ENCODE results near the gene ARHGEF28.

Gene ARHGEF28

GRCh38 chr5:73792687-73793320 lies 166.8 kb downstream of the ARHGEF28 start:
- TF ChIP-seq, protein P1, sequence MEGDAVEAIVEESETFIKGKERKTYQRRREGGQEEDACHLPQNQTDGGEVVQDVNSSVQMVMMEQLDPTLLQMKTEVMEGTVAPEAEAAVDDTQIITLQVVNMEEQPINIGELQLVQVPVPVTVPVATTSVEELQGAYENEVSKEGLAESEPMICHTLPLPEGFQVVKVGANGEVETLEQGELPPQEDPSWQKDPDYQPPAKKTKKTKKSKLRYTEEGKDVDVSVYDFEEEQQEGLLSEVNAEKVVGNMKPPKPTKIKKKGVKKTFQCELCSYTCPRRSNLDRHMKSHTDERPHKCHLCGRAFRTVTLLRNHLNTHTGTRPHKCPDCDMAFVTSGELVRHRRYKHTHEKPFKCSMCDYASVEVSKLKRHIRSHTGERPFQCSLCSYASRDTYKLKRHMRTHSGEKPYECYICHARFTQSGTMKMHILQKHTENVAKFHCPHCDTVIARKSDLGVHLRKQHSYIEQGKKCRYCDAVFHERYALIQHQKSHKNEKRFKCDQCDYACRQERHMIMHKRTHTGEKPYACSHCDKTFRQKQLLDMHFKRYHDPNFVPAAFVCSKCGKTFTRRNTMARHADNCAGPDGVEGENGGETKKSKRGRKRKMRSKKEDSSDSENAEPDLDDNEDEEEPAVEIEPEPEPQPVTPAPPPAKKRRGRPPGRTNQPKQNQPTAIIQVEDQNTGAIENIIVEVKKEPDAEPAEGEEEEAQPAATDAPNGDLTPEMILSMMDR (IDR thresholded peaks at IDR 0.05; ENCODE audit: control insufficient read depth, insufficient read depth, low read depth, low read length, missing control alignments) = peak; percentile 99
- H3K4me3 ChIP-seq (ENCODE audit: control insufficient read depth, low read depth, low read length) = no peak overlapping the region
- DNase-seq (ENCODE audit: low read depth) = no peak

DNA sequence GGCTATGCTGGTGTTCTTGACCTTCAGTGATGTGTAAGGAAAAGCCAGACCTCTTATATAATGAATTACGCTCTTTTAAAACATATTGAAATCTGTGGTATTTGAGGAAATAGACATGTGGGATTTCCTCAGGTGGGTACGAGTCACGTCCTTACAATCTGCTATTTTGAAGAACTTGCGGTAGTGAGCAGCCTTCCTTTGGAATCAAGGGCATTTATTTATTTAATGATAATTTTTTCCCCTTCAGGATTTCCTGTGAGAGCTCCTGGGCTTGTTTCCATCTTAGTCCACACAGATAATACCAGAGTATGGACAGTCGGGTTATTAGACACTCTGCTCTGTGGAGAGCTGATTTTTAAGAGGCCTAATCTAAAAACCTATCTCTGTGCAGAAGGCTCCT lies 167.9 kb downstream of the ARHGEF28 start:
- TF ChIP-seq, protein P1 (IDR thresholded peaks at IDR 0.05; ENCODE audit: control insufficient read depth, insufficient read depth, low read depth, low read length, missing control alignments) = no peak
- no peak for DNase-seq (ENCODE audit: low read depth)
- H3K4me3 ChIP-seq (ENCODE audit: control insufficient read depth, low read depth, low read length) = no peak overlapping the region

- DNase-seq (ENCODE audit: low read depth) = peak; percentile 92
- no peak overlapping the region for H3K4me3 ChIP-seq (ENCODE audit: control insufficient read depth, low read depth, low read length)
- TF ChIP-seq, protein P1 (IDR thresholded peaks at IDR 0.05; ENCODE audit: control insufficient read depth, insufficient read depth, low read depth, low read length, missing control alignments) = no peak
Observed at GRCh38 chr5:73796164-73797131, 170.5 kb downstream of the ARHGEF28 start.

GRCh38 chr5:73797132-73797510 lies 171.1 kb downstream of the ARHGEF28 start:
- TF ChIP-seq, protein P1 (IDR thresholded peaks at IDR 0.05; ENCODE audit: control insufficient read depth, insufficient read depth, low read depth, low read length, missing control alignments) = no peak
- no peak overlapping the region for H3K4me3 ChIP-seq (ENCODE audit: control insufficient read depth, low read depth, low read length)
- DNase-seq (ENCODE audit: low read depth) = no peak

DNA sequence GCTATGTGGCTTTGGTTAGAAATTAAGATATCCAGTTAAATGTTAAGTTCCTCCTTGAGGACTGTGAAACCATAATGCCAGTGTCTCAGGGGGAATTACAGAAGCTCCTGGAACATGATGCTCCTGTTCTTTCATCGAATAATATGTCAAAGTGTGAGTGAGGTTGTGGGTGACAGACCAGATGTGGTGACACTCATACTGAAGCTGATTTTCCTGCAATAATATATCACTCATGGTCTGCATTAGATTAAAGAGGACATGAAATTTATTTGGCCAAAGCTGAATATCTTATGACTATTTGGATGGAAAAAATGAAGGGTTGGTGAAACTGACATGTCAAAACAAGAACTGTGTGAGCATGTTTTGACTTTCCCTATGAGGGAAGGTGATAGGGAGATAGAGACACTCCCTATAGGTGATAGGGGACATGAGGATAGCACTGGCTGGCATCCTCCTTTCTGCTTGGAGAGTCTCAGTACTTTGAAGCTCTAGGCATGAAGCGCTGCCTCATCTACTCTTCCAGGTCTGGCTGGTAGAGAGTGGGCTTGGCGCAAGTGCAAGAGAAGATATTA lies 173.5 kb downstream of the ARHGEF28 start:
- H3K4me3 ChIP-seq (ENCODE audit: control insufficient read depth, low read depth, low read length) = no peak overlapping the region
- TF ChIP-seq, protein P1 (IDR thresholded peaks at IDR 0.05; ENCODE audit: control insufficient read depth, insufficient read depth, low read depth, low read length, missing control alignments) = no peak
- no peak for DNase-seq (ENCODE audit: low read depth)

DNA sequence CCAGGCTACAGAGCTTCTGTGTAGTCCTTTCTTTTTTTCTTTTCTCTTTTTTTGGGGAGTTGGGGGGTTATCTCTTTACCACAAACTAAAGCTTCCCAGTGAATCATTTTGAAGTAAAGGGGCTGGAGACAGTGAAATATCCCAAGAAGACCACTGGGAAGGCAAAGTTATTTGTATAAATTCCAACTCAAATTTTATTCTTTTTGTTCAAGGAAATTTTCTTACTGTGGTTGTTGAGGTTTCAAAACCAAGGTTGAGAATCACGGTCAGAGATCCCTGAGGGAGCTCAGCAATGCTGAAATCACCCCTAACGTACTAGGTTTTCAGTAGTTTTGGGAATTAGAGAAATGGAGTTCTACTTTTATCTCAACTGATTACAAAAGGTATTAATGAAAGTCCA lies 175.7 kb downstream of the ARHGEF28 start:
- H3K4me3 ChIP-seq (ENCODE audit: control insufficient read depth, low read depth, low read length) = no peak overlapping the region
- no peak for DNase-seq (ENCODE audit: low read depth)
- TF ChIP-seq, protein P1 (IDR thresholded peaks at IDR 0.05; ENCODE audit: control insufficient read depth, insufficient read depth, low read depth, low read length, missing control alignments) = no peak
